HFFc6 (cell line): Measurements from ENCODE around the gene CDH22. TPM values are rescaled to one million over a fixed set of nuclear protein-coding genes. Genes with fewer than 3 reads are reported as not detected.

ENCODE experiments used
- DNase-seq: peaks from one replicate; pipeline ENCODE4 v3.0.0-alpha.2; 2018
- H3K27ac Mint-ChIP-seq: 2 replicates; pipeline ENCODE4 v1.8.0; 2020; ENCODE audit warnings: mild to moderate bottlenecking, mixed read lengths
- H3K27me3 Mint-ChIP-seq: 2 replicates; pipeline ENCODE4 v1.8.0; 2021; ENCODE audit warnings: mild to moderate bottlenecking, moderate library complexity, mixed read lengths; ENCODE audit not compliant: insufficient read depth
- H3K36me3 Mint-ChIP-seq: 2 replicates; pipeline ENCODE4 v1.8.0; 2021; ENCODE audit warnings: low read depth, mixed read lengths
- H3K4me1 Mint-ChIP-seq: 2 replicates; pipeline ENCODE4 v1.8.0; 2020; ENCODE audit warnings: low read depth, mixed read lengths
- H3K4me3 Mint-ChIP-seq: 2 replicates; pipeline ENCODE4 v1.8.0; 2020; ENCODE audit warnings: mild to moderate bottlenecking, moderate library complexity, mixed read lengths
- H3K9me3 Mint-ChIP-seq: 2 replicates; pipeline ENCODE4 v1.8.0; 2020; ENCODE audit warnings: mild to moderate bottlenecking, mixed read lengths
- total RNA-seq, 6 experiments: library from RNA; stranded (reverse); fragmentation: NEBNext Ultra II Directional; extraction: Animal tissue kit (Norgen Biotek cat#: 25700); gene quantifications; 2 replicates in 1 of 6; 3 replicates in 5 of 6; pipeline ENCODE4 v1.2.3, GENCODE V29; 2021
- TF ChIP-seq, protein P1 (sequence below): fragments of 200-600 bp; sonication (generic); IDR thresholded peaks from 2 replicates; pipeline ENCODE4 v1.5.0; 2021; ENCODE audit warnings: antibody characterized with exemption, mild to moderate bottlenecking

CDH22 gene
- total RNA-seq, 6 experiments from 2014 or later, result not detected

DNA sequence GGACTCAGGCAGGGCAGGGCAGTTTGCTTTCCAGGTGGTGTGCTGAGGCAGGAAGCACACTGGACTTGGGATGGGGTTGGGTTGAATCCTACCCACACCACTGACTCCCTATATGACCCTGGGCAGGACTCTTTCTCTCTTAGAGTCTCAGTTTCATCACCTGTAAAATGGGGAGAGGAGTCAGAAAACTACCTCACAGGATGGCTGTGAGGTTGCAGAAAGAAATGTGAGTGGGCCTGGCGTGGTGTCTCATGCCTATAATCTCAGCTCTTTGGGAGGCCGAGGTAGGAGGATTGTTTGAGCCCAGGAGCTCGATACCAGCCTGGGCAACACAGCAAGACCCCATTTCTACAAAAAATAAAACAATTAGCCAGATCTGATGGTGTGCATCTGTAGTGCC, 122.9 kb downstream of the CDH22 start:
- peaks cover 15% of the 10 kb centered on the region for H3K27me3 Mint-ChIP-seq
- no peak overlapping the region for H3K27ac Mint-ChIP-seq
- TF ChIP-seq, protein P1, sequence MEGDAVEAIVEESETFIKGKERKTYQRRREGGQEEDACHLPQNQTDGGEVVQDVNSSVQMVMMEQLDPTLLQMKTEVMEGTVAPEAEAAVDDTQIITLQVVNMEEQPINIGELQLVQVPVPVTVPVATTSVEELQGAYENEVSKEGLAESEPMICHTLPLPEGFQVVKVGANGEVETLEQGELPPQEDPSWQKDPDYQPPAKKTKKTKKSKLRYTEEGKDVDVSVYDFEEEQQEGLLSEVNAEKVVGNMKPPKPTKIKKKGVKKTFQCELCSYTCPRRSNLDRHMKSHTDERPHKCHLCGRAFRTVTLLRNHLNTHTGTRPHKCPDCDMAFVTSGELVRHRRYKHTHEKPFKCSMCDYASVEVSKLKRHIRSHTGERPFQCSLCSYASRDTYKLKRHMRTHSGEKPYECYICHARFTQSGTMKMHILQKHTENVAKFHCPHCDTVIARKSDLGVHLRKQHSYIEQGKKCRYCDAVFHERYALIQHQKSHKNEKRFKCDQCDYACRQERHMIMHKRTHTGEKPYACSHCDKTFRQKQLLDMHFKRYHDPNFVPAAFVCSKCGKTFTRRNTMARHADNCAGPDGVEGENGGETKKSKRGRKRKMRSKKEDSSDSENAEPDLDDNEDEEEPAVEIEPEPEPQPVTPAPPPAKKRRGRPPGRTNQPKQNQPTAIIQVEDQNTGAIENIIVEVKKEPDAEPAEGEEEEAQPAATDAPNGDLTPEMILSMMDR, result no peak
- no peaks in the 10 kb centered on the region for H3K4me1 Mint-ChIP-seq
- no peaks in the 10 kb centered on the region for H3K9me3 Mint-ChIP-seq
- no peak overlapping the region for H3K4me3 Mint-ChIP-seq
- DNase-seq, result no peak
- H3K36me3 Mint-ChIP-seq, result no peaks in the 10 kb centered on the region

DNA sequence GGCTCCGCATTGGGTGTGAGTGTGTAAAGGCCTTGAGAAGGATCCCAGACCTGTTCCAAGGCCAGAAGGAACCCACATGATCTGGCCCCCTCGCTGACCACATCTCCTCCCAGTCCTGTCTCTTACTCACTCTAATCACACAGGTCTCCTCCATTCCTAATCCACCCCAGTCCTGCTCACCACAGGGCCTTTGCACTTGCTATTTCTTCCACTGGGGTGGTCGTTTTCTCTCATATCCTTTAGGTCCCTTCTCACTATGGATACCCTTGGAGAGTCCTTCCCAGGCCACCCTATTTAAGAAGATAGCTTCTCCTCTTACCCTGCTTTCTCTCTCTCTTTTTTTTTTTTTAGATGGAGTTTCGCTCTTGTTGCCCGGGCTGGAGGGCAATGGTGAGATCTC, 124.5 kb downstream of the CDH22 start:
- TF ChIP-seq, protein P1, result no peak
- H3K4me3 Mint-ChIP-seq, result no peak overlapping the region
- no peak overlapping the region for H3K27ac Mint-ChIP-seq
- H3K27me3 Mint-ChIP-seq, result peaks cover 17% of the 10 kb centered on the region
- H3K36me3 Mint-ChIP-seq, result no peaks in the 10 kb centered on the region
- H3K4me1 Mint-ChIP-seq, result no peaks in the 10 kb centered on the region
- no peak for DNase-seq
- H3K9me3 Mint-ChIP-seq, result no peaks in the 10 kb centered on the region

DNA sequence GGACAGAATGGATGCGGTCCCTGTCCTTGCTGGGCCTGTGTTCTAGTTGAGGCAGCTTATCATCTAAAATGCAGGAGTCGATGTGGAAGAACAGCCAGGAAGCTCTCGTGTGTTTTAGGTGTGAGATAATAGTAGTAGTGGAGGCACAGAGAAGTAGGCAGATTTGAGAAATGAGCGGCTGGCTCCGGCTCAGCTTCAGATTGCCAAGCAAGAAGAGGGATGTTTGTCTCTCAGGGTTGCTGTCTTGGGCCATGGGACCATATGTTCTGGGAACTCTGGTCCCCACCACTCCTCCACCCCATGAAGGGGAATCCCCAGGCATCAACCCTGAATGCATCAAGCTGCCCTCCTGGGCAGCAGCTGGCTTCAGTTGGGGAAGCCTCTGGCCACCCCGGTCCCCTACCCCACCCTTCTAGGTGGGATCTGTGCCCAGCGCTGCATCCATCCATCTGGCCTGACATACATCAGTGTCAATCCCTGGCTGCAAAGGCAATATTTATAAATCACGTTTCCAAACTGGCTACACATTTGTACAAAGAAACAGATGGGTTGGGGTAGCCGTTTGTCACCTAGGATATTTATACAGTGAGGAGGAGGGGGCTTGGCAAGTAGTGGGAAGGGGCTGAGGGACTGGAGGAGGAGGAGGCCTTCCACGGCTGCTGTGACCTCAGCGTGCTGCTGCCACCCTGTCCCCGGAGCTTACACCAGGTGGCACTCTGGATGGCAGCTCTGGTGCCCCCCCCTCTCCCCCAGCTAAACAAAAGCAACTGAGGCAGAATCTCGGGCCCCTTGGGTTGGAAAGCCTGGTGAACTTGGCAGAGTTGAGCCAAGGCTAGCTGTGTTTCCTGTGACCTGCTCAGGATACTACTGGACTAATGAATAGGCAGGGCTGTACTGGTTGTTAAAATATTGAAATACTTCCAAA, 125.8 kb downstream of the CDH22 start:
- Mint-ChIP-seq H3K36me3 (no peaks in the 10 kb centered on the region), H3K9me3 (no peaks in the 10 kb centered on the region), H3K27me3 (peaks cover 25% of the 10 kb centered on the region), H3K4me1 (no peaks in the 10 kb centered on the region), H3K27ac (no peak overlapping the region), H3K4me3 (no peak overlapping the region)
- TF ChIP-seq, protein P1, result no peak
- no peak for DNase-seq

DNA sequence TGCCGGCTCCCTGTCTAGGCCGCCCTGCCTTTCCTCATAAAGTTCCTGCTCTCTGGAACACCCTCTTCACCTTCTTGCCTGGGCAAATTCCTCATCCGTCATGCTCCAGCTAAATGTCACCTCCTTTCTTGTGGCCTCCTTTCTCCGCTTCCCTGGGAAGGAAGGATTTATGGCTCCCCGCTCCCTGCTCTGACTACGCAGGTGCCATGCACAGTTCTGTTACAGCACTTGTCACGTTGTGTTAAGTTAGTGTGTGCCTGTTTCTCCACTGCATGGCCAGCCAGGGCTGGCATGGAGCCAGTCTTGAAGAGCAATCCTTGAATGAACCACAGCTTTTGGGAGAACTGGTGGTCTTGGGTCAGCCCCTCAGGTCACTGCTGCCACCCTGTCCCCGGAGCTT, 128.4 kb downstream of the CDH22 start:
- no peak for DNase-seq
- Mint-ChIP-seq H3K9me3 (no peaks in the 10 kb centered on the region), H3K4me1 (no peaks in the 10 kb centered on the region), H3K36me3 (no peaks in the 10 kb centered on the region), H3K27ac (no peak overlapping the region), H3K27me3 (peaks cover 40% of the 10 kb centered on the region), H3K4me3 (no peak overlapping the region)
- TF ChIP-seq, protein P1, result no peak

DNA sequence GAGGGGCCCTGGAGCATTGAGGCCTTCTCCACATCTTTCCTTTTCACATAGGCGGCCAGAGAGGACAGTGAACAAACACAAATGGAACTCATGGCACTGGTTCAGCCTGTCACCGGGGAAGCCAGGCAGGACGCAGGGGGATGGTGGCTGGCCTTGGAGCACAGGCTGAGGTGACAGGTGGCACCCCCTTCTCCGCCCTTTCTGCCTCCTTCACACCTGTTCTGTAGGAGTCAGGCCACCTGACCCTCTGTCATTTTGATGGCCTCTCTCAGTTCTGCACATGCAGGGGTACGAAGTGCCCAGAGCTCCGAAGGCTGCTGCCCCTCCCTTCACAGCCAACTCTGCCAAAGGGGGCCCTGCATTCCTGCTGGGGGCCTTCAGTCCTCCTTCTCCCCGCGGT, 129.4 kb downstream of the CDH22 start:
- no peak for DNase-seq
- Mint-ChIP-seq H3K27ac (no peak overlapping the region), H3K9me3 (no peaks in the 10 kb centered on the region), H3K4me1 (no peaks in the 10 kb centered on the region), H3K4me3 (no peak overlapping the region), H3K27me3 (peaks cover 39% of the 10 kb centered on the region), H3K36me3 (no peaks in the 10 kb centered on the region)
- TF ChIP-seq, protein P1, result no peak
